Liver (tissue), 9 donors: Measurements from ENCODE around the gene DYRK4. TPM values are rescaled to one million over a fixed set of nuclear protein-coding genes. Genes with fewer than 3 reads are reported as not detected.

ENCODE experiments used
- DNase-seq: peaks from one replicate; pipeline ENCODE4 v3.0.0-alpha.2; 2017; ENCODE audit warnings: low spot score
- H3K27ac ChIP-seq, 2 donors: one replicate each; pipeline ENCODE4 v1.7.0; 2013; ENCODE audit warnings: inconsistent platforms in 2 of 2, low read length in 2 of 2, control low read depth in 1 of 2, low read depth in 1 of 2, mild to moderate bottlenecking in 1 of 2
- H3K27me3 ChIP-seq, 4 donors: one replicate each; pipeline versions ENCODE4 v1.6.1 to v1.7.0; 2013; ENCODE audit warnings: low read length in 3 of 4, inconsistent platforms in 1 of 4, mild to moderate bottlenecking in 1 of 4, moderate library complexity in 1 of 4; ENCODE audit not compliant: control insufficient read depth in 4 of 4, insufficient read depth in 4 of 4
- H3K36me3 ChIP-seq, 4 donors: one replicate each; pipeline versions ENCODE4 v1.6.1 to v1.7.0; 2013; ENCODE audit warnings: low read length in 3 of 4, mild to moderate bottlenecking in 3 of 4, low read depth in 1 of 4, moderate library complexity in 1 of 4; ENCODE audit not compliant: control insufficient read depth in 4 of 4, insufficient read depth in 3 of 4
- H3K4me1 ChIP-seq, 4 donors: one replicate each; pipeline versions ENCODE4 v1.6.1 to v1.7.0; 2013; ENCODE audit warnings: low read length in 3 of 4, mild to moderate bottlenecking in 3 of 4, moderate library complexity in 1 of 4; ENCODE audit not compliant: control insufficient read depth in 4 of 4, insufficient read depth in 4 of 4
- H3K4me3 ChIP-seq, 3 donors: one replicate each; pipeline versions ENCODE4 v1.6.1 to v1.7.0; 2013; ENCODE audit warnings: low read length in 3 of 3, control low read depth in 1 of 3, low read depth in 1 of 3, mild to moderate bottlenecking in 1 of 3
- H3K9ac ChIP-seq, 2 donors: one replicate each; pipeline ENCODE4 v1.7.0; 2013; ENCODE audit warnings: low read length in 2 of 2, mild to moderate bottlenecking in 2 of 2, moderate library complexity in 2 of 2, control low read depth in 1 of 2, low read depth in 1 of 2
- H3K9me3 ChIP-seq, 4 donors: one replicate each; pipeline versions ENCODE4 v1.6.1 to v1.7.0; 2013; ENCODE audit warnings: low read length in 3 of 4; ENCODE audit not compliant: control insufficient read depth in 4 of 4
- ATF3 ChIP-seq: IDR thresholded peaks from 2 replicates; pipeline ENCODE4 v1.6.1; 2016; ENCODE audit warnings: antibody characterized with exemption
- CTCF ChIP-seq: fragments of 150-350 bp; IDR thresholded peaks from 2 replicates; pipeline ENCODE4 v1.5.1; 2017; ENCODE audit warnings: improper control_type of control experiment, low read depth, low read length; ENCODE audit not compliant: missing input control
- FOXA1 ChIP-seq: IDR thresholded peaks from 2 replicates; pipeline ENCODE4 v1.6.1; 2016; ENCODE audit warnings: antibody characterized with exemption
- FOXA2 ChIP-seq: IDR thresholded peaks from 2 replicates; pipeline ENCODE4 v1.6.1; 2016; ENCODE audit warnings: antibody characterized with exemption
- GABPA ChIP-seq, 2 donors: IDR thresholded peaks in 1 of 2; conservative IDR thresholded peaks in 1 of 2; 2 replicates each; pipeline ENCODE4 v1.6.1; 2016; ENCODE audit warnings: antibody characterized with exemption in 2 of 2, mild to moderate bottlenecking in 1 of 2, moderate library complexity in 1 of 2
- JUND ChIP-seq, 2 donors: IDR thresholded peaks; 2 replicates each; pipeline ENCODE4 v1.6.1; 2016; ENCODE audit warnings: antibody characterized with exemption in 2 of 2
- NR2F2 ChIP-seq: IDR thresholded peaks from 2 replicates; pipeline ENCODE4 v1.6.1; 2016; ENCODE audit warnings: antibody characterized with exemption
- RAD21 ChIP-seq, 2 donors: IDR thresholded peaks; 2 replicates each; pipeline ENCODE4 v1.6.1; 2016; ENCODE audit warnings: antibody characterized with exemption in 2 of 2, mild to moderate bottlenecking in 2 of 2
- SP1 ChIP-seq: IDR thresholded peaks from 2 replicates; pipeline ENCODE4 v1.6.1; 2018; ENCODE audit warnings: antibody characterized with exemption, mild to moderate bottlenecking
- TAF1 ChIP-seq: conservative IDR thresholded peaks from 2 replicates; pipeline ENCODE4 v1.6.1; 2016; ENCODE audit warnings: antibody characterized with exemption, mild to moderate bottlenecking
- WGBS: extraction: QIAGEN DNeasy Blood & Tissue Kit; methylation state at CpG from one replicate; pipeline ENCODE4 v1.1.7; 2013; 5-methylcytosine and 5-hydroxymethylcytosine counted together
- polyA plus RNA-seq, 2 donors: library from polyadenylated mRNA; stranded (reverse) in 1 of 2; unstranded in 1 of 2; fragments of 200-250 nt in 1 of 2; fragments of >200 nt in 1 of 2; fragmentation: Nextera tagmentation in 1 of 2; extraction: Ambion mirVana in 1 of 2; gene quantifications; one replicate each; pipeline versions ENCODE4 v1.2.1 to v1.2.3, GENCODE V29; 2013 to 2015
- total RNA-seq, 2 donors: library from RNA; depleted of rRNA; stranded (reverse); fragments of >200 nt; gene quantifications; one replicate each; pipeline ENCODE4 v1.2.3, GENCODE V29; 2014
- TF ChIP-seq, protein P1 (sequence below): IDR thresholded peaks from 2 replicates; pipeline ENCODE4 v1.6.1; 2016; ENCODE audit warnings: antibody characterized with exemption
- TF ChIP-seq, protein P2 (sequence below): IDR thresholded peaks from 2 replicates; pipeline ENCODE4 v1.6.1; 2016; ENCODE audit warnings: antibody characterized with exemption
- donor health status: healthy.
- donor health status: healthy.
- donor health status: healthy.
- donor health status: healthy.
- donor health status: healthy.

DYRK4 gene
- total and polyA plus RNA-seq, 4 donors: 12.0 to 20.3 (median 14.4) TPM

DNA sequence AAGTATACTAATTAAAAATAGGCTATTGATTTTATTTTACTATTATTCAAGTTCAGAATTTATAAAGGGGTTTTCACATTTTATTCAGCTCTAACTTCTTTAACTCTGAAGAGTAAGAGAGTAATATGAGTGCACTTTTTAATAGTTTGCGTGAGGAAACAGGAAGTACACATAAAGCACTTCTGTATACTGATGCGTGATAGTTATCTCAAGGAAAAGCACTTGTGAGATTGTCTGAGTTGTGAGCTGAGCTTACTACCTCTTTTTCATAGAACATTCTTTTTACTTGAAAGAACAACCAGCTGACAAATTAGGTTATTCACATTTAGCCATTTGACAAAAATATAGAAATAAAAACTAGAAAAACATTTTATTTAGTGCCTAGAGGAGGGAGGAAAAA, 21.4 kb upstream of the DYRK4 start:
- Histone ChIP-seq H3K9me3 (no peaks in the 10 kb centered on the region), H3K4me3 (no peak overlapping the region), H3K4me1 (peaks cover 2 to 22% (median 17%) of the 10 kb centered on the region in 4 donors), H3K27ac (no peak overlapping the region), H3K27me3 (no peaks in the 10 kb centered on the region), H3K36me3 (no peaks in the 10 kb centered on the region), H3K9ac (no peak overlapping the region)
- 67% methylated on average over 2 of the region's 2 CpGs for WGBS
- TF ChIP-seq TAF1 (no peak), SP1 (no peak), NR2F2 (no peak), FOXA1 (no peak), CTCF (no peak), GABPA (IDR thresholded peaks at IDR 0.05 in 1 of 2, conservative IDR thresholded peaks at IDR 0.05 in 1 of 2) (no peak), ATF3 (no peak), RAD21 (IDR thresholded peaks at IDR 0.05) (no peak), FOXA2 (no peak)
- TF ChIP-seq, protein P1, sequence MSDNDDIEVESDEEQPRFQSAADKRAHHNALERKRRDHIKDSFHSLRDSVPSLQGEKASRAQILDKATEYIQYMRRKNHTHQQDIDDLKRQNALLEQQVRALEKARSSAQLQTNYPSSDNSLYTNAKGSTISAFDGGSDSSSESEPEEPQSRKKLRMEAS: no peak
- TF ChIP-seq, protein P2, sequence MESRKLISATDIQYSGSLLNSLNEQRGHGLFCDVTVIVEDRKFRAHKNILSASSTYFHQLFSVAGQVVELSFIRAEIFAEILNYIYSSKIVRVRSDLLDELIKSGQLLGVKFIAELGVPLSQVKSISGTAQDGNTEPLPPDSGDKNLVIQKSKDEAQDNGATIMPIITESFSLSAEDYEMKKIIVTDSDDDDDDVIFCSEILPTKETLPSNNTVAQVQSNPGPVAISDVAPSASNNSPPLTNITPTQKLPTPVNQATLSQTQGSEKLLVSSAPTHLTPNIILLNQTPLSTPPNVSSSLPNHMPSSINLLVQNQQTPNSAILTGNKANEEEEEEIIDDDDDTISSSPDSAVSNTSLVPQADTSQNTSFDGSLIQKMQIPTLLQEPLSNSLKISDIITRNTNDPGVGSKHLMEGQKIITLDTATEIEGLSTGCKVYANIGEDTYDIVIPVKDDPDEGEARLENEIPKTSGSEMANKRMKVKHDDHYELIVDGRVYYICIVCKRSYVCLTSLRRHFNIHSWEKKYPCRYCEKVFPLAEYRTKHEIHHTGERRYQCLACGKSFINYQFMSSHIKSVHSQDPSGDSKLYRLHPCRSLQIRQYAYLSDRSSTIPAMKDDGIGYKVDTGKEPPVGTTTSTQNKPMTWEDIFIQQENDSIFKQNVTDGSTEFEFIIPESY: no peak
- DNase-seq: no peak

DNA sequence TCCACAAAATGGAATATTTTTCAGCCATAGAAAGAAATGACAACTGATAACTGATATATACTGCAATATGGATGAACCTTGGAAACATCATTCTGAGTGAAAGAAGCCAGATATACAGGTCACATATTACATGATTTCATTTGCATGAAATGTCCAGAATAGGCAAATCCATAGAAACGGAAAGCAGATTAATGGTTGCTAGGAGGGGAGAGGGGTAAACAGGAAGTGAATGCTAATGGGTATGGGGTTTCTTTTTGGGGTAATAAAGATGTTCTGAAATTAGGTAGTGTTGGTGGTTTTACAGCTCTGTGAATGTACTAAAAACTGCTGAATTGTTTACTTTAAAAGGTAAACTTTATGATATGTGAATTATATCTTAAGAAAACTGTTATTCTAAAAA, 16.8 kb upstream of the DYRK4 start:
- Histone ChIP-seq H3K4me3 (no peak overlapping the region), H3K27me3 (no peaks in the 10 kb centered on the region), H3K9ac (no peak overlapping the region), H3K4me1 (no peaks in the 10 kb centered on the region), H3K36me3 (no peaks in the 10 kb centered on the region), H3K9me3 (no peaks in the 10 kb centered on the region), H3K27ac (no peak overlapping the region)
- TF ChIP-seq CTCF: no peak
- TF ChIP-seq, protein P1: no peak
- TF ChIP-seq JUND (IDR thresholded peaks at IDR 0.05): no peak
- DNase-seq: no peak
- 85% methylated on average over 1 of the region's 1 CpG for WGBS
